Endothelial cell (in vitro differentiated cells): ENCODE measurements around the gene PCNX2. TPM values are rescaled to one million over a fixed set of nuclear protein-coding genes. Genes with fewer than 3 reads are reported as not detected.

ENCODE experiments used
- DNase-seq: peaks from one replicate; pipeline ENCODE4 v3.0.0; 2021; ENCODE audit warnings: low spot score
- H3K27ac Mint-ChIP-seq: one replicate; pipeline ENCODE4 v1.8.0; 2021; ENCODE audit warnings: mixed read lengths, inconsistent platforms; ENCODE audit not compliant: unreplicated experiment
- H3K27me3 Mint-ChIP-seq: one replicate; pipeline ENCODE4 v1.8.0; 2021; ENCODE audit warnings: mild to moderate bottlenecking, moderate library complexity, mixed read lengths, inconsistent platforms; ENCODE audit not compliant: unreplicated experiment
- H3K36me3 Mint-ChIP-seq: one replicate; pipeline ENCODE4 v1.8.0; 2021; ENCODE audit warnings: mild to moderate bottlenecking, low read depth, mixed read lengths, inconsistent platforms; ENCODE audit not compliant: unreplicated experiment
- H3K4me1 Mint-ChIP-seq: one replicate; pipeline ENCODE4 v1.8.0; 2021; ENCODE audit warnings: mild to moderate bottlenecking, mixed read lengths, inconsistent platforms; ENCODE audit not compliant: unreplicated experiment
- H3K4me3 Mint-ChIP-seq: one replicate; pipeline ENCODE4 v1.8.0; 2021; ENCODE audit warnings: mild to moderate bottlenecking, mixed read lengths, inconsistent platforms; ENCODE audit not compliant: unreplicated experiment
- H3K9me3 Mint-ChIP-seq: one replicate; pipeline ENCODE4 v1.8.0; 2021; ENCODE audit warnings: mixed read lengths, inconsistent platforms; ENCODE audit not compliant: unreplicated experiment
- total RNA-seq: library from RNA; stranded (reverse); fragmentation: NEBNext Ultra II Directional; extraction: Animal tissue kit (Norgen Biotek cat#: 25700); gene quantifications from one replicate; pipeline ENCODE4 v1.2.1, GENCODE V29; 2021; ENCODE audit not compliant: unreplicated experiment
- TF ChIP-seq, protein P1 (sequence below): fragments of 200-600 bp; sonication (generic); IDR thresholded peaks from one replicate; pipeline ENCODE4 v1.5.0; 2021; ENCODE audit warnings: antibody characterized with exemption; ENCODE audit not compliant: unreplicated experiment

The PCNX2 gene
- total RNA-seq, 1 donor from 2014 or later = 24.0 TPM

DNA sequence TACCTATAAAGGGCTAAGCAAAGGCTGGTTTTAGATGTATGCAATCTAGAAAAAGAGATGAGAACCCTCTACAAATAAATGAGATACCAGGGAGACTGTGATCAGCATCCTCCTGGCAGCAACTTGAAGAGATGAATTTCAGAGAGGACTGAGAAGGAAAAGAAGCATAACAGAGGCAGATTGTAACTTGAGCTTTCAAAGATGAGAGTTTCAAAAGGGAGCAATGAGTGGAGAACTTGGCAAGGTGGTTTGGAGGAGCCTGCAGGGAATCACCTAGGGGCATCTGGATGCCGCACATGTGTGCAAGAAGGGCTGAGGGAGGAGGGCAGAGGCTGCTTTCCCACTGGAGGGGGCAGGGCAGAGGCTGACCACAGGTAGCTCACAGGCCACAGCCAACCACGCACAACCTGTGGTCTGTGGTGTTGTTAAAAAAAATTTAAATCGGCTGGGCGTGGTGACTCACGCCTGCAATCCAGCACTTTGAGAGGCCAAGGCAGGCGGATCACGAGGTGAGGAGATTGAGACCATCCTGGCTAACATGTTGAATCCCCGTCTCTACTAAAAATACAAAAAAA, 50.2 kb downstream of the PCNX2 start:
- DNase-seq = no peak
- no peak overlapping the region for H3K27ac Mint-ChIP-seq
- peaks cover 21% of the 10 kb centered on the region for H3K4me1 Mint-ChIP-seq
- H3K27me3 Mint-ChIP-seq = peaks cover 1% of the 10 kb centered on the region
- H3K36me3 Mint-ChIP-seq = peaks cover 4% of the 10 kb centered on the region
- no peaks in the 10 kb centered on the region for H3K9me3 Mint-ChIP-seq
- TF ChIP-seq, protein P1, sequence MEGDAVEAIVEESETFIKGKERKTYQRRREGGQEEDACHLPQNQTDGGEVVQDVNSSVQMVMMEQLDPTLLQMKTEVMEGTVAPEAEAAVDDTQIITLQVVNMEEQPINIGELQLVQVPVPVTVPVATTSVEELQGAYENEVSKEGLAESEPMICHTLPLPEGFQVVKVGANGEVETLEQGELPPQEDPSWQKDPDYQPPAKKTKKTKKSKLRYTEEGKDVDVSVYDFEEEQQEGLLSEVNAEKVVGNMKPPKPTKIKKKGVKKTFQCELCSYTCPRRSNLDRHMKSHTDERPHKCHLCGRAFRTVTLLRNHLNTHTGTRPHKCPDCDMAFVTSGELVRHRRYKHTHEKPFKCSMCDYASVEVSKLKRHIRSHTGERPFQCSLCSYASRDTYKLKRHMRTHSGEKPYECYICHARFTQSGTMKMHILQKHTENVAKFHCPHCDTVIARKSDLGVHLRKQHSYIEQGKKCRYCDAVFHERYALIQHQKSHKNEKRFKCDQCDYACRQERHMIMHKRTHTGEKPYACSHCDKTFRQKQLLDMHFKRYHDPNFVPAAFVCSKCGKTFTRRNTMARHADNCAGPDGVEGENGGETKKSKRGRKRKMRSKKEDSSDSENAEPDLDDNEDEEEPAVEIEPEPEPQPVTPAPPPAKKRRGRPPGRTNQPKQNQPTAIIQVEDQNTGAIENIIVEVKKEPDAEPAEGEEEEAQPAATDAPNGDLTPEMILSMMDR = no peak
- no peak overlapping the region for H3K4me3 Mint-ChIP-seq

DNA sequence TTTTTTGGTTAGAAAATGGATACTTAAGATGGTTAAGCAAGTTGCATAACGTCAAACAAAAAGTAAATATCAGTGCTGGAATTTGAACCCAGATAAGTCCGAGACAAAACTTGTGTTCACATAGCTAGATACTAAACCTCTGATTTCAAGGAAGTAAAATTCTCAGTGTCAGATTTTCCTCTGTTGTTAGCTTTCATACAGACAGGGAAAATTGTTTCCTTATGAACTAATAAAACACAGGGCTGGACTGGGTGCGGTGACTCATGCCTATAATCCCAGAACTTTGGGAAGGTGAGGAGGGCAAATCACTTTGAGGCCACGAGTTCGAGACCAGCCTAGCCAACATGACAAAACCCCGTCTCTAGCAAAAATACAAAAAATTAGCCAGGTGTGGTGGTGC, 51.3 kb downstream of the PCNX2 start:
- no peak for DNase-seq
- TF ChIP-seq, protein P1 = no peak
- peaks cover 4% of the 10 kb centered on the region for H3K36me3 Mint-ChIP-seq
- no peaks in the 10 kb centered on the region for H3K9me3 Mint-ChIP-seq
- peaks cover 1% of the 10 kb centered on the region for H3K27me3 Mint-ChIP-seq
- H3K4me3 Mint-ChIP-seq = no peak overlapping the region
- H3K27ac Mint-ChIP-seq = no peak overlapping the region
- peaks cover 21% of the 10 kb centered on the region for H3K4me1 Mint-ChIP-seq

DNA sequence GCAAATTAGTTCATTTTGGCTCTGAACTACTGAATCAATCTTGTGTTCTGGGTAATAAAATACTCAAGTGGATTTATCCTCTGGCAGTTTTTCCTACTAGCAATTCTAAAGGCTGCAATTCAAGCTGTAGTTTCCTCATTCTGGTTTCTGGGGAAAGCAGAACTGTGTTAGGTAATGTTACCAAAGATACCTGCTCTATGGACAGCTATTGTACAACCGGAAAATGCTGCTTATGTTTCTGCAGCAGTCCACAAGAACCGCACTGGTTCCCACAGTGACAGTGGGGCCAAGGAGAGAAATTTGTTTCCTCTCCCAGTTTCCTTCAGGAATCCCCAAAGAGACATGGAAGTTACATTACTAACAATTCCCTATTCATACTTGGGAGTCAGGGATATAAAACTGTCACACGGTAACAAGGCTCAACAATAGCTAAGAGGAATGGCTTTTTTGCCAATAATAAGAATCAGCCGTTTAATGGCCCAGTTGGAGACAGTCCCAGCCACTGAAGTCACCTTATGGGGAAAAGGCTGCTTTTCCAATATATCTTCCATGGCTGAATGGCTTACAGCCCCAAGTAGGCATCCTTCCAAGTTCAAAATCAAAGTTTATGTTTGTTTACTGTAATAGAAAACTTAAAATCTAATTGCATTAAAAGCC, 52.6 kb downstream of the PCNX2 start:
- no peak overlapping the region for H3K27ac Mint-ChIP-seq
- H3K4me3 Mint-ChIP-seq = no peak overlapping the region
- H3K36me3 Mint-ChIP-seq = peaks cover 4% of the 10 kb centered on the region
- H3K4me1 Mint-ChIP-seq = peaks cover 19% of the 10 kb centered on the region
- H3K9me3 Mint-ChIP-seq = no peaks in the 10 kb centered on the region
- H3K27me3 Mint-ChIP-seq = peaks cover 1% of the 10 kb centered on the region
- TF ChIP-seq, protein P1 = no peak
- DNase-seq = no peak

DNA sequence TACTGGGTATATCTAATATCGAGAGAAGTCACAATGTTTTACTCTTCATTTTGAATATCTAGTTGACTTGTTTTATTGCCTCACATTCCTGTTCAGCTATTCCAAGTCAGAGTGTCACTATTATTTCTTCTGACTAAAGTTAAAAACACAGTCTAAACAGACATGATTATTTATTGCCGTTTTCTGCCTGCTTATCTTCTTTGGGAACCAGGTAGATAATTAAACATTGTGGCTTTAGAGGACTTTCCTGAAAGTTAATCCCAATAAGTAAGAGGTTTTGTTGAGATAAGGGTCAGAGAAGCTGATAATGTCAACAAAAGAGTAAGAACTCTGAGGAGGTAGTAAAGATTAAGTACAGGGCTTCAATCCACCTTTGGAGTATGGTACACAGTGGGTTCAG, 53.8 kb downstream of the PCNX2 start:
- H3K4me3 Mint-ChIP-seq = no peak overlapping the region
- no peaks in the 10 kb centered on the region for H3K9me3 Mint-ChIP-seq
- peaks cover 1% of the 10 kb centered on the region for H3K27me3 Mint-ChIP-seq
- peaks cover 19% of the 10 kb centered on the region for H3K4me1 Mint-ChIP-seq
- no peak for DNase-seq
- H3K27ac Mint-ChIP-seq = no peak overlapping the region
- H3K36me3 Mint-ChIP-seq = peaks cover 4% of the 10 kb centered on the region
- TF ChIP-seq, protein P1 = no peak
